ENCODE measurements around the gene HORMAD1.
"Not testable (repeated sequence)": the region's sequence is repeated elsewhere in the genome, so short reads cannot be mapped to it uniquely, and the experiment has no call there.

Gene HORMAD1, protein sequence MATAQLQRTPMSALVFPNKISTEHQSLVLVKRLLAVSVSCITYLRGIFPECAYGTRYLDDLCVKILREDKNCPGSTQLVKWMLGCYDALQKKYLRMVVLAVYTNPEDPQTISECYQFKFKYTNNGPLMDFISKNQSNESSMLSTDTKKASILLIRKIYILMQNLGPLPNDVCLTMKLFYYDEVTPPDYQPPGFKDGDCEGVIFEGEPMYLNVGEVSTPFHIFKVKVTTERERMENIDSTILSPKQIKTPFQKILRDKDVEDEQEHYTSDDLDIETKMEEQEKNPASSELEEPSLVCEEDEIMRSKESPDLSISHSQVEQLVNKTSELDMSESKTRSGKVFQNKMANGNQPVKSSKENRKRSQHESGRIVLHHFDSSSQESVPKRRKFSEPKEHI

GRCh38 chr1:150720703-150721102 is at the start of gene HORMAD1:
Gene HORMAD1 (minus strand): TSS chr1:150720895. CDS start chr1:150719505, 1,390 bp downstream.
- no peak for DNase-seq (ENCODE audit: low read depth in 2 of 2)

- not testable (repeated sequence) for DNase-seq (ENCODE audit: low read depth in 2 of 2)
Measured at GRCh38 chr1:150767704-150768103, 47.0 kb upstream of the HORMAD1 start.

DNA sequence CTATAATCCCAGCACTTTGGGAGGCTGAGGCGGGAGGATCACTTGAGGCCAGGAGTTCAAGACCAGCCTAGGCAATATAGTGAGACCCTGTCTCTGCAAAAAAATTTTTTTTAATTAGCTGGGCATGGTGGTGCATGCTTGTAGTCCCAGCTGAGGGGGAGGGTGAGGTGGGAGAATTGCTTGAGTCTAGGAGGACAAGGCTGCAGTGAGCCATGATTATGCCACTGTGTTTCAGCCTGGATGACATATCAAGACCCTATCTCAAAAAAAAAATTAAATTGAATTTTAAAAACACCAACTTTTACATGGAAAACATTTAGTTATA is 45.2 kb upstream of the HORMAD1 start:
- not testable (repeated sequence) for DNase-seq (ENCODE audit: low read depth in 2 of 2)

DNA sequence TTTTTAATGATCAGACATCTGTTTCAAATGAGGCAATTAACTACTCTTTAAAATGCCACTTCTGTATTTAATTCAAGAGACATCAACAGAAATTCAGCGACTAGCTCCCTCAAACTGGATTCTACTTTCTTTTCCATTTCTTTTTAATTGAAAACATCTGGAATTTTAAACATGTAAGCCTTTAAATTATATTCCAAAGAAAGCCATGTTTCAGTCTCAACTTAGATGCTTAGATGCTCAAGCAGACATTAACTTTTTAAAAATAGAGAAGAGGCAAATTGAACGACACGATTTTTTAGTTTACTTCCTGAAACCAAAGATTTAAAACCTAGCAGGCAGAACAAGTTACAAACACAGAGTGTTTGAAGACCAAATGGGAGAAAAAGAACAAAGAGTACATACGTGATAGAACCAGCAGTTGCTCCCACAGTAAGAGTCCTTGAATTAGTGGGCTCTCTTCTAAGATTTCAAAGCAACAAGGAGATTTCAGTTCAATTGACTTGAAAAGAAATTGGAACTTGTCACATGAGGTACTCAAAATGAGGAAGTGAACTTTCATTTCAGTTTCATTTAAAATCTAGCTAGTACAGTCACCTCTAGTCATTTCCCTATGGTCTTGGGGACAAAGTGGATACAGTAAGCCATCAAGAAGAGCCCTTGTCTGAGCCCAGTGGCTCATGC is 44.7 kb upstream of the HORMAD1 start, which contains the start of gene CTSS:
CTSS (minus strand) TSS at position 483 of the 681 bp plus-strand sequence. CDS start 1,015 bp downstream, outside the sequence.
- no peak for DNase-seq (ENCODE audit: low read depth in 2 of 2)

DNA sequence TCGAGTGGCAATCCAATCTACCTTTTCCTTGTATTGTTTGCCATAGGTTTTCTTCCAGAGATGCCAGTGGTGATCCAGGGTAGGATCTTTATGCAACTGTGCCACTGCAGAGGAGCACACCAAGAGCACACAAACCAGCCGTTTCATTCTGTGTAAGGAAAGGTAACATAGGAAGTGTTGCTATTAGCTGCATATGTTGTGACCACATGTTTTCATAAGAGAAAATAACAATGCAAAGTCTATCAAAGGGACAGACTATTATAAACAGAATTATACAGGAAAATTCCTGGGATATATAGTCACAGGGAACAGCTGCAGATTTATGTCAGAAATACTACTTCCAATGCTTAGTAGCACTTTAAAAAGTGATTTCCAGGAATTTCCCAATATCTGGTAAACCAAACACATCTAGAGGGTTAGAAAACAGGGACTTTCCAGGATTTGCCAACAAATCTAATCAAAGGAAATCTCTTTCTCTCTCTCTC is 44.0 kb upstream of the HORMAD1 start:
- DNase-seq (ENCODE audit: low read depth in 2 of 2) = no peak

- no peak for DNase-seq (ENCODE audit: low read depth in 2 of 2)
Measured at GRCh38 chr1:150763018-150763417, 42.3 kb upstream of the HORMAD1 start.

- DNase-seq (ENCODE audit: low read depth in 2 of 2) = no peak
Measured at GRCh38 chr1:150762552-150762951, 41.9 kb upstream of the HORMAD1 start.

DNA sequence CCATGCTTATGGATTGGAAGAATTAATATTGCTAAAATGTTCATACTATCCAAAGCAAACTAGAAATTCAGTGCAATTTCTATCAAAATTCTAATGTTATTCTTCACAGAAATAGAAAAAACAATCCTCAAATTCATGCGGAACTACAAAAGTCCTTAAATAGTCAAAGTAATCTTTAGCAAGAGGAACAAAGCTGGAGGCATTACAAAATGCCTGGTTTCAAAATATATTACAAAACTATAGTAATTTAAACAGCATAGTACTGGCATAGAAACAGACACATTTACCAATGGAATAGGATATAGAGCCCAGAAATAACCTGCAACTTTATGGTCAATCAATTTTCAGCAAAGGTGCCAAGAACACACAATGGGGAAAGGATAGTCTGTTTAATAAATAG is 41.1 kb upstream of the HORMAD1 start:
- no peak for DNase-seq (ENCODE audit: low read depth in 2 of 2)

- no peak for DNase-seq (ENCODE audit: low read depth in 2 of 2)
Measured at GRCh38 chr1:150760013-150760412, 39.3 kb upstream of the HORMAD1 start.

- no peak for DNase-seq (ENCODE audit: low read depth in 2 of 2)
Measured at GRCh38 chr1:150753416-150753815, 32.7 kb upstream of the HORMAD1 start.

DNA sequence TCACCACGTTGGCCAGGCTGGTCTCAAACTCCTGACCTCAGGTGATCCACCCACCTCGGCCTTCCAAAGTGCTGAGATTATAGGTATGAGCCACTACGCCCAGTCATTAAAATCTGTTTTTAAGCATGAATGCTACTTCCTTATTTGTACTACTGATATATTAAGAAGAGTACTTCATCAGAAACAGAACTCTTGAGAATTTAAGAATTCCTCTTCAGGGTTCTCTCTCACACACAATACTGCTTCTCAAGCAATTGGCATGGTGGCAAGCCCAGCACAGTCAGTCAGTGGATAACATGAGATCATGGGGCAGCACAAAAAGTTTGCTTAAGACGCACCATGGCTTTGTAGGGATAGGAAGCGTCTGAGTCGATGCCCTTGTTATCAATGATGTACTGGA is 30.7 kb upstream of the HORMAD1 start:
- no peak for DNase-seq (ENCODE audit: low read depth in 2 of 2)

DNA sequence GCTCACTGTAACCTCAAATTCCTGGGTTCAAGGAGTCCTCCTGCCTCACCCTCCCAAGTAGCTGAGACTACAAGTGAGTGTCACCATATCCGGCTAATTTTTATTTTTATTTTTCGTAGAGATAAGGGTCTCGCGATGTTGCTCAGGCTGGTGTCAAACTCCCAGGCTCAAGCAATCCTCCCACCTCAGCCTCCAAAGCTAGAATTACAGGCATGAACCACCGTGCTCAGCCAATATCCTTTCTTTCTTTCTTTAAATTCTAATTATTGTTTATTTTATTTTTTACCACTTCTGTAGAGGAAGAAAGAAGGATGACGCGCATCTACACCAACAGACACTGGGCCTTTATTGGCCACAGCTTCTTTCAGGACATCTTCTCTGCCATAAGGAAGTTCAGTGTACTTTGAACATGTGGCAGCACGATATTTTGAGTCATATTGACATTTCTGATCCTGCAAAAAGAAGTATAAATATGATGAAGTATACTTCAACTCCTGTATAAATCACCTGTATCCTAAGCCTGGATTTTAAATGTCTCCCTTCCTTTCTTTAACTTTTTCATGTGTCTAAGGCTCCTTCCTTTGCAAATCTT is 29.1 kb upstream of the HORMAD1 start:
- no peak for DNase-seq (ENCODE audit: low read depth in 2 of 2)

DNA sequence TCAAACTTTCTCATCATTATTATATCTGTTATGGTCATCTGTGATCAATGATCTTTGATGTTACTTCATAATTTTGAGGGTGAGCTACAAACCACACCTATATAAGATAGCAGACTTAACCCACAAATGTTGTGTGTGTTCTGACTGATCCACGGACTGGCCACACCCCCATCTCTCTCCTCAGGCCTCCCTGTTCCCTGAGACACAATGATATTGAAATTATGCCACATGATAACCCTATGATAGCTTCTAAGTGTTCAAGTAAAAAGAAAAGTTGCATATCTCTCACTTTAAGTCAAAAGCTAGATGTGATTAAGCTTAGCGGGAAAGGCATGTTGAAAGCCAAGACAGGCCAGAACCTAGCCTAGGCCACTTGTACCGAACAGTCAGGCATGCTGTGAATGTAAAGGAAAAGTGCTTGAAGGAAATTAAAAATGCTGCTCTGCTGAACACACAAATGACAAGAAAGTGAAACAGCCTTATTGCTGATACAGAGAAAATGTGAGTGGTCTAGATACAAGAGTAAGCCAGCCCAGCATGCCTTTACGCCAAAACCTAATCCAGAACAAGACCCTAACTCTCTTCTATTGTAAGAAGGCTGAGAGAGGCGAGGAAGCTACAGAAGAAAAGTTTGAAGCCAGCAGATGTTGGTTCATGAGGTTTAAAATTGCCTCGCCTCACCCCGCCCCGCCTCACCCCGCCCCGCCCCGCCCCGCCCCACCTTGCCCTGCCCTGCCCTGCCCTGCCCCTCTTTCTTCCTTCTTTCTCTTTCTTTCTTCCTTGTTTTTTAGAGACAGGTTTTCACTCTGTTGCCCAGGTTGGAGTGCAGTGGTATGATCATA is 28.4 kb upstream of the HORMAD1 start:
- no peak for DNase-seq (ENCODE audit: low read depth in 2 of 2)

DNA sequence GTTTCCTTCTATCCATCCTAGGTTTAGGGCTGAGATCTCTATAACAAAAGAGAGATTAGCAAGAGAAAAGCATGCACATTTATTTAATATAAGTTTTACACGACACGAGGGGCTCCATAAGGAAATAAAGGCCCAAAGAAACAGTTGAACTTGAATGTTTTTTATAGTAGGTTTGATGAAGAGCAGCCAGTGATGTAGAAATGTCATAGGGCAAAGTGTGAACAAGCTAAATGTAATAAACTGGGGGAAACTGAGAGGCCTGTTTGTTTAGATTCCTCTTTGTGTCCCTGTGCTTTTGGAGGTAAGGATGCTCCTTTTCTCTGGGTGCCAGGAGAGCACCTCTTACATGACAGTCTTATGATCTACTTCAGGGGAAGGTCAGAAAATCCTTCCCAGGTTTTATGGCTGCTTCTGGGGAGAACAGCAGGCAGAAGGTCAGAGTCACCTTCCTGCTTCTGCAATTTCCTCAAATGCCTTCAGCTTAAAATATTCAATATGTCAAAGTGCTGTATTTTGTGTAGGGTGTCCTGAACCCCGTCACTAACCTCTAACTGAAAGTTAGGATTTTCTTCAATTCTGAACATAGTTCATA is 9.5 kb upstream of the HORMAD1 start:
- DNase-seq (ENCODE audit: low read depth in 2 of 2) = no peak

- DNase-seq (ENCODE audit: low read depth in 2 of 2) = no peak
Measured at GRCh38 chr1:150724336-150724735, 3.6 kb upstream of the HORMAD1 start.

DNA sequence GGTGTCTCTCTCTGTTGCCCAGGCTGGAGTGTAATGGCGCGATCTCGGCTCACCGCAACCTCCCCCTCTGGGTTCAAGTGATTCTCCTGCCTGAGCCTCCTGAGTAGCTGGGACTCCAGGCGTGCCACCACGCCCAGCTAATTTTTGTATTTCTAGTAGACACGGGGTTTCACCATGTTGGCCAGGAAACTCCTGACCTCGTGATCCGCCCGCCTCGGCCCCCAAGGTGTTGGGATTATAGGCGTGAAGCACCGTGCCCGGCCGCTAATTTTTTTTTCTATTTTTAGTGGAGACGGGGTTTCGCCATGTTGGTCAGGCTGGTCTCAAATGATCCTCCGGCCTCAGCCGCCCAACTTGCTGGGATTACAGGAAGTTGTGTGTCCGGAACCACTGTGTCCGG is 597 bp downstream of the HORMAD1 start:
- no peak for DNase-seq (ENCODE audit: low read depth in 2 of 2)

DNA sequence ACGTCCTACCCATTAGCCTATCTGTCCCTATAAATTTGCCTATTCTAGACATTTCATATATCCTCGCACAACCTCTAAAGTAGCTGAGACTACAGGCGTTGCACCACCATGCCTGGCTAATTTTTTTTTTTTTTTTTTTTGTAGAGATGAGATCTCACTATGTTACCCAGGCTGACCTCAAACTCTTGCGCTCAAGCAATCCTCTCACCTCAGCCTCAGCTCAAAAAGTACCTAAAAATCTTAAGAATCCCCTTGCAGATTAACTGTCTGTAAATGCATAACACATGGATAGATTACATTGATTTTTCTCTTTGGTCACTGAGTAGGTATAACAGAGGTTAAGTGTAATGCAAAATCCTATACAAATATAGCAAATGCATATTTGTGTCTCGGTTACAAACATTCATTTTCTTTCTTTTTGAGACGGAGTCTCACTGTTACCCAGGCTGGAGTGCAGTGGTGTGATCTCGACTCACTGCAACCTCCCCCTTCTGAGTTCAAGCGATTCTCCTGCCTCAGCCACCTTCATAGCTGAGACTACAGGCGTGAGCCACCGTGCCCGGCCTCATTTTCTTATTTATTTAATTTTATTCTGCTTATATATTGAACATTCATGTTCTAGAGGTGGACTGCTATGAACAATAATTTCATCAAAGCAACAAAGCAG is 2.3 kb downstream of the HORMAD1 start:
- no peak for DNase-seq (ENCODE audit: low read depth in 2 of 2)

DNA sequence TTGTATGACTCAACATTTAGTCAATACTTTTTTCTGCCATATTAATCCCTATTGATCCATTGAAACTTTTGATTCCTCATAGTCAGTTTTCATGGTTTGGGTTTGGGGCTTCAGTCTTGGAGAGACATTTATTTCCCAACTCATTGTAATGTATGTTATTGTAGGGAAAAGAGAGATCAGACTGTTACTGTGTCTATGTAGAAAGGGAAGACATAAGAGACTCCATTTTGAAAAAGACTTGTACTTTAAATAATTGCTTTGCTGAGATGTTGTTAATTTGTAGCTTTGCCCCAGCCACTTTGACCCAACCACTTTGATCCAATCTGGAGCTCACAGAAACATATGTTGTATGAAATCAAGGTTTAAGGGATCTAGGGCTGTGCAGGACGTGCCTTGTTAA is 11.7 kb downstream of the HORMAD1 start:
- not testable (repeated sequence) for DNase-seq (ENCODE audit: low read depth in 2 of 2)

DNA sequence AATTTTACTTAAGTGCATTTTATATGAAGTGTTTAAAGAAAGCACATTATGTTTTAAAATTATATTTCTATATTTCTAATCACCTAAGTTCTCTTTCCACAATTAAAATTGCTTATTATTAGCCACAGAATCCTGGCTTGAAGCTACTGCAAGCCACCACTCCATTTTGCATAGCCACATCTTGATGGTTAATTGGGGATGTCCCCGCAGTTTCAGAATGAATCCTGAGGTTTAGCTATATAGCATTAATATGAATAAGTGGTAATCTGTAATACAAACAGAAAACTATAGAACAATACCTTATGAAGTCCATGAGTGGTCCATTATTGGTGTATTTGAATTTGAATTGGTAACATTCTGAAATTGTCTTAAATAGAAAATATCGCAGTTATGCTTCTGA is 12.1 kb downstream of the HORMAD1 start:
- DNase-seq (ENCODE audit: low read depth in 2 of 2) = no peak

GRCh38 chr1:150706091-150706490 is 14.6 kb downstream of the HORMAD1 start:
- no peak for DNase-seq (ENCODE audit: low read depth in 2 of 2)

- DNase-seq (ENCODE audit: low read depth in 2 of 2) = no peak
Measured at GRCh38 chr1:150703427-150703826, 17.3 kb downstream of the HORMAD1 start.

Measured in stimulated activated CD4-positive, alpha-beta T cell treated with anti-CD3 and anti-CD28 coated beads, Interleukin-1b, Interleukin-23, amount 100 ng/mL, for 4 hours (primary cell).